ENCODE data around the gene CFAP69.
A peak's percentile ranks its signal among the peaks of the same experiment; 100 is the strongest.

Gene CFAP69, protein sequence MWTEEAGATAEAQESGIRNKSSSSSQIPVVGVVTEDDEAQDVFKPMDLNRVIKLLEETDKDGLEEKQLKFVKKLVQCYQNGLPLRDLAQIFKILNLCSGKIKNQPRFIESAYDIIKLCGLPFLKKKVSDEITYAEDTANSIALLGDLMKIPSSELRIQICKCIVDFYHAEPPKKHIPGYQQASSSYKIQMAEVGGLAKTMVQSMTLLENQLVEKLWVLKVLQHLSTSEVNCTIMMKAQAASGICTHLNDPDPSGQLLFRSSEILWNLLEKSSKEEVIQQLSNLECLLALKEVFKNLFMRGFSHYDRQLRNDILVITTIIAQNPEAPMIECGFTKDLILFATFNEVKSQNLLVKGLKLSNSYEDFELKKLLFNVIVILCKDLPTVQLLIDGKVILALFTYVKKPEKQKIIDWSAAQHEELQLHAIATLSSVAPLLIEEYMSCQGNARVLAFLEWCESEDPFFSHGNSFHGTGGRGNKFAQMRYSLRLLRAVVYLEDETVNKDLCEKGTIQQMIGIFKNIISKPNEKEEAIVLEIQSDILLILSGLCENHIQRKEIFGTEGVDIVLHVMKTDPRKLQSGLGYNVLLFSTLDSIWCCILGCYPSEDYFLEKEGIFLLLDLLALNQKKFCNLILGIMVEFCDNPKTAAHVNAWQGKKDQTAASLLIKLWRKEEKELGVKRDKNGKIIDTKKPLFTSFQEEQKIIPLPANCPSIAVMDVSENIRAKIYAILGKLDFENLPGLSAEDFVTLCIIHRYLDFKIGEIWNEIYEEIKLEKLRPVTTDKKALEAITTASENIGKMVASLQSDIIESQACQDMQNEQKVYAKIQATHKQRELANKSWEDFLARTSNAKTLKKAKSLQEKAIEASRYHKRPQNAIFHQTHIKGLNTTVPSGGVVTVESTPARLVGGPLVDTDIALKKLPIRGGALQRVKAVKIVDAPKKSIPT

DNA sequence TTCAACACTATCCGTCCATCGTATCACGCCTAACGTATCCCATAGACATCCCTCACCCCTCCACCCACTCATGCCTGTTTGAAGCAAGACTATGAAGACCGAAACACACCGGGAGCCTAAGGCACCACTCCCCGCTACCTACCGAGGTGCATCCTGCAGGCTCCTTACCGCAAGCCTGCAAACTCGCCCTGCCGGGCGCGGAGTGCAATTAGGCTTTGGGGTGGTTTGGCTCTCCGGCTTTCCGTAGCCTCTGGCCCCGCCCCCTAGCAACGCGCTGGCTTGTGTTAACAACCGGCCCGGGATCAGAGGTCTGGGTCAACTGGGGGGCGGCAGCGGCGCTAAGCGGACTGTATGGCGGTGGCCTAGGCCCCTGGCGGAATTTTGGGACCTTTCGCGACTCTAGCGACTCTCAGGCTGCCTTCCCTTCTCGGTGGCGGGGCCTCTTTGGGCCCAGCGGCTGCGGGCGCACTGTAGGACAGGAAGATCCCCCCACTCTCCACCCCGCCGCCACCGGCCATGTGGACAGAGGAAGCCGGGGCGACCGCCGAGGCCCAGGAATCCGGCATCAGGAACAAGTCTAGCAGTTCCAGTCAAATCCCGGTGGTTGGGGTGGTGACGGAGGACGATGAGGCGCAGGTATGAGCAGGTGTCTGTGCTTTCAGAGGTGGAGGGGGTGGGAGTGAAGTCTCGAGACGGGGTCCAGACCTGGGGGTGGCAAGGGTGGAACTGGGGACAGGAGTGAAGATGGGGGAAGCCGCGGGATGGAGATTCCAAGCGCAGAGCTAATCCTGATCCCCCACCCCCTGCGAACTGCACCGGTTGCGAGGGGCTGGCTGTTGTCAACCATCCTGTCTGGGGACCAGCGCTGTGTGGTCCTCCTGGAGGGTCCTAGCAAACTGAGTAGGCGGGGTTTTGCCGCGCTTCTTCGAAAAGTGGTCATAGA is at the start of gene CFAP69:
CFAP69 (plus strand) TSS at position 266 of the 943 bp plus-strand sequence; CDS start at position 517, 251 bp downstream.
- peak; percentile 84 for DNase-seq (ENCODE audit: low read depth)

DNA sequence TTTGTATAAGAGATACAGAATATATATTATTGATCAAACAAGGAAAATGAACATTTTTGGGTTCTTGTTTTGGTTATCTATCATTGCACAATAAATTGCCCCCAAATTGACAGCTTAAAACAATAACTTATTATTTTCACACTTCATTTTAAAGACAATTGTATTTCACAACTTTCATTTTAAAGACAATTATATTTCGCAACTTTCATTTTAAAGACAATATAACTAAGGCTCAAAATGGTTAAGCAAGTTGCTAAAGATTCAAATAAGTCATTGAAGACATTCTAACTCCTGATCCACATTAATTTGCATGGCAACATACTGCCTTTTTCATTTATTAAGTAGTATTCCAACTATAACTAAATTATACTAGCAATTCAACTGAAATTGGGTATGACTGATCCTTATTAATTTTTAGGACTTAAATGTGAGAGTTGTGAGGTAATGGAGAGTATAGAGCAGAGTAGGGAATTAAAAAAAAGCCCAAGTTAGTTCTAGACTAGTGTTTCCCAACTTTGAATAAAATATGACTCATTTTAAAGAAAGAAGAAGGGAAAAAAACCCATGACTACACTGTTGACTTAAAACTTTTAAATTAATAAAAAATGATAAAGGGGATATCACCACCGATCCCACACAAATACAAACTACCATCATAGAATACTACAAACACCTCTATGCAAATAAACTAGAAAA is 43.3 kb upstream of the CFAP69 start:
- DNase-seq (ENCODE audit: low read depth) = no peak

DNA sequence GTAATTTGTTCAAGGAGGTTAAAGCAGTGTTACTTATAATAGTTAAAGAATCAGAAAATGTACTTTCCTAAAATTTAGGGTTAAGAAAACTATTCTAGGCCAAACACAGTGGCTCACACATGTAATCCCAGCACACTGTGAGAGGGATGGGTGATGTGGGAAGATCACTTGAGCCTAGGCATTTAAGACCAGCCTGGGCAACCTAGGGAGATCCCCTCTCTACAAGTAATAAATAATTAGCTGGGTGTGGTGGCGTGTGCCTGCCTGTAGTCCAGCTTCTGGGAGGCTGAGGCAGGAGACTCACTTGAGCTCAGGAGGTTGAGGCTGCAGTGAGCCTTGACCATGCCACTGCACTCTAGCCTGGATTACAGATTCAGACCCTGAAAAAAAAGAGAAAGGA is 37.0 kb upstream of the CFAP69 start:
- DNase-seq (ENCODE audit: low read depth) = no peak

DNA sequence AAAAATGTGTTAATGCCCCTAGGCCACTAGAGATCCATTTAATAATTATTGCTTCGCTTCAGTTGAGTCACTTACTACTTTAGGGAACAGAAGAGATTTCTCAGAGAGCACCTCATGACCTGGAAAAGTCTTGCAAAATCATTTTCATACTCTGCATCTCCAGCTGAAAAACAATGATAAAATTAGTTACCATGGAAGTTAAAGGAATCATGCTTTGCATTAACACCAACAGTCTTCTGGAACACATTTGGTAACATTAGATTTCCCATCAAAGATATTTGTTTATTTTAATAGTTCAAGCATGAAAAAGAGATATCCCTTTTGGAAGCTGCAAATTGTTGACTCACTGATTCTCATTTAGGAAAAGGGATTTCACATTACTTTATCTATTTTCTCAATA is 35.2 kb upstream of the CFAP69 start:
- no peak for DNase-seq (ENCODE audit: low read depth)

DNA sequence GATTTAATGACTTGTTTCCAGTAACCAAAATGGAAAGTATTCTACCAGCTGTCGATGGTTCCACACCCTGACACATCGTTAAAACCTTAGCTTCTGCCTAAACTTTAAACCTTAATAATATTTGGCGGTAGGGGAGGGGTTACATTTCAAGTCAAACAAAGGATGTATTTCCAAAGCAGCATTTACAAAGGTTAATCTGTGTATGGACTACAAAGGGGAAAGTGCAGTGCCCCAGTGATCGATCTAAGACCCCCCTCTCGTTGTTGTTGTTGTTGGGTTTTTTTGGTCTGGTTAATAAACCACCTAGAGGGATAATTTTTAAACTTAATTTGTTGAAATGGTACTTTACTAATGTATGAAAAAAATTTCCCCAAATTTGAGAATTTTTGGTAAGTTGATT is 34.5 kb upstream of the CFAP69 start:
- no peak for DNase-seq (ENCODE audit: low read depth)

DNA sequence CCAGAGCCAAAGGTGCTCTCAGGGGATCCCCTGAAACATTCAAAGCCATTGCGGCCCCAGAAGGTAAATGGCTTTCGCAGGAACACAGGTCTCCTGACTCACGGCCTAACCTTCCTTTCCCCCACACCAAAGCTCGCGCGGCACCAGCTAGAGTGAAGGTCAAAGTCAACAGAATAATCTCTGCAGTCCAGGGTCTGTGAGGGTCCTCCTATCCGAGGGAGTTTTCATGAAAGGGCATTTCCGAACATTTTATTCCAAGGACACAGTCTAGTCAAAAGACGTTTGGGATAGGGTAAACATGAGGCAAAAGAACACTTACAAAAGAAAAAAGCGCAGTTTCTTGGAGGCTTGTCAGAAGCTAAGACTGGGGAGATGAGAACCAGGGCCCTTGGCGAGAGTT is 34.0 kb upstream of the CFAP69 start:
- DNase-seq (ENCODE audit: low read depth) = no peak

DNA sequence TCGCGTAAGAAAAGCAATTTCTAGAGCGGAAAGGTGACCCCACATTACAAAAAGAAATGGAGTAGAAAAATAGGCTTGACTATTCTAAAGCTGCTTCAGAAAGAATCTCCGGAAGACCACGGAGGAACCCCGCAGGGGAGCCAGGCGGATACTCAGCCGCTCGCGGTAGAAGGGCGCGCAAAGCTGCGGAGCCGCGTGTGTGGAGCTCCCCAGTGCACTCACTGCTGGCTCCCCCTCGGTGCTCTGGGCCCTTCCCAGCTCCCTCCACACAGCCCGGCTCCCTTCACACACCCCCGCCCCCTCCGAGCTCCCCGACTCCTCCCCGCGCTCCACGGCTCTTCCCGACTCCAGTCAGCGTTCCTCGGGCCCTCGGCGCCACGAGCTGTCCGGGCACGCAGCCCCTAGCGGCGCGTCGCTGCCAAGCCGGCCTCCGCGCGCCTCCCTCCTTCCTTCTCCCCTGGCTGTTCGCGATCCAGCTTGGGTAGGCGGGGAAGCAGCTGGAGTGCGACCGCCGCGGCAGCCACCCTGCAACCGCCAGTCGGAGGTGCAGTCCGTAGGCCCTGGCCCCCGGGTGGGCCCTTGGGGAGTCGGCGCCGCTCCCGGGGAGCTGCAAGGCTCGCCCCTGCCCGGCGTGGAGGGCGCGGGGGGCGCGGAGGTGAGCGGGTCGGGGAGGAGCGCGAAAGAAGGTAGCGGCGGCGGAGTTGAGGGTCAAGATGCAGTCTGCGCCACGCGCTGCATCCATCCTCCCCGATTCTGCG is 33.4 kb upstream of the CFAP69 start, which contains the start of gene STEAP2:
STEAP2 (plus strand) TSS at position 350 of the 758 bp plus-strand sequence. CDS start 13,343 bp downstream, outside the sequence.
- DNase-seq (ENCODE audit: low read depth) = peak; percentile 91

DNA sequence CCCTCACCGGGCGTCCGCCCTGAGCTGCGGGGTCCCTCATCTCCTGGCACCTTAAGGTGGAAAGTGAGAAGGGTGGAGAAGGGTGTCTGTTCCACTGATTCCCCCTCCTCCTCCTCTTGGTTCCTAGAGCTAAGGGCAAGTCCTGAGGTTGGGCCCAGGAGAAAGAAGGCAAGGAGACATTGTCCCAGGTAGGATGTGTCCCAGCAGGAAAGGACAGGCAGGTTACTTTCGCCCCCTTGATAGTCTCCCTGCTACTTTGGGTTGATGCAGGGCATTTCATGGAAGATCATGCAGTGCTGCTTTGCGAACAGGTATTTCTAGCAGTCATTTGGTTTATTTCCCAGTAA is 32.9 kb upstream of the CFAP69 start:
- DNase-seq (ENCODE audit: low read depth) = no peak

DNA sequence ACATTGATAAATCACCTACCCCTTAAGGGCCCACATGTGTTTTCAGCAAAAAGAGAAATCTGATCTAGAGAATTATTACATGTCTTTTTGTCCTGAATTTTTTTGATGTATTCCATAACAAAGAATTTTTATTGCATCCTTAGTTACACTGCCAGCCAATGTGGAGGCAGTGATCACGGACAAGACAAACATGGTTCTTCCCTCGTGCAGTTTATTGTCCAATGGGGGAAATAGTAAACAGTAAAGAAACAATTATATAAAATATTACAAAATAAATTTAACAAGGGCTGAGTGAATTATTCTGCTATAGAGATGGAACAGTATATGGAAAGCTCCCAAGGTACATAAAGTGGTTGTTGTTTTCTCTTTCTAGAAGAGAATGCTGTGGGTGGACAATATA is 31.5 kb upstream of the CFAP69 start:
- DNase-seq (ENCODE audit: low read depth) = no peak

DNA sequence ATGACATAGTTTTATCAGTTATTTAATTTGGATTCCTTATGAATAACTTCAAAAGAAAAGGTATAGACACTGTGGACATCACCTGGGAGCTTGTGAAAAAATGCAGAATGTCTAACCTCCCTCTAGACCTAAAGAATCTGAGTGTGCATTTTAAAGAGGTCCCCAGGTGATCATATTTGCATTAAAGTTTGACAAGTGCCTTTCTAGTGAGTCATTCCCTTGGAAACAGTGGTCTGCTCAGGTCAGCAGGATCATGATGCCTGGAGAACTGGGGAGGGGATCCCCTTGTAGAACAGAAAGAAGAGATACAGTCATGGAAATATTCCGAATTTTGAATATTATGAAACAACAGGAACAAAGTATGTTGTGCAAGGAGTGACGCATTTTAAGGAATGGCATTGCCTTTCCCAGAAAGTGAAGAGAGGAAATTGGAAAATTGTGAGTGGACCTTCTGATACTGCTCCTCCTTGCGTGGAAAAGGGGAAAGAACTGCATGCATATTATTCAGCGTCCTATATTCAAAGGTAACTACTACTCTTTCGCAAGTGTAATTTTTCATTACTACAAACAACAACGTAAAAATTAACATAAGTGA is 28.8 kb upstream of the CFAP69 start:
- DNase-seq (ENCODE audit: low read depth) = no peak

DNA sequence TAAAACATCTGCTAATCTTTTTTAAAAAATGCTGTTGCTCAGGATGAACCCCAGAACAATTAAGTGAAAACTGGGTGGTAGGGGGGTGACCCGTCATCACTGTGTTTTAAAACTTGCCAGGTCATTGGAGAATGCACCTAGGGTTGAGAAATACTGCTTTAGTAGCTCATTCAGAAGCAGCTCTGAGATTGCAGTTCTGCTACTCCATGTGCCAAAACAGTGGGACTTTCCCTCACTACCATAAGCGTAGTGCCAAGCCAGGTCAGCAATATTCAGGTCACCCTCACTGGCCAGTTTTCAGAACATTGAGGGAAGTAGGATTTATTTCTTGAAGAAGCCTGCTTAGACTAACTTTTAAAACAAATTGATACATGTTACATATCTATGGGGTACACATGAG is 28.2 kb upstream of the CFAP69 start:
- no peak for DNase-seq (ENCODE audit: low read depth)

DNA sequence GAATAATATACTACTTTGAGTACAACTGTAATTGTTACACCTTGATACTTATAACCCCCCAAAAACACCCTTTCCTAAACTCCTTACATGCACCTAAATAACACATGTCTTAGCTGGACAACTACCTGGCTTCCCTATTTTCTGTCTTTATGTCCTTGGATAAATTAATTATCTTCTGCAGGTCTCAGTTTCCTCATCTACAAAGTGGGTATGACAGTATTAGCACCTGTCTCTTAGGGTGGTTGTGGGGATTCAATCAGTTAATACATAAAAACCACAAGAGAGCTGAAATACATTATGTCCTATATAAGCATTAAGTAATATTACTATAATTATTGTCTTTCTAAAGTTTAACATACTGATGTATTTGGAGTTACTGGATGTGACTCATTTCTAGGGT is 22.6 kb upstream of the CFAP69 start:
- no peak for DNase-seq (ENCODE audit: low read depth)

DNA sequence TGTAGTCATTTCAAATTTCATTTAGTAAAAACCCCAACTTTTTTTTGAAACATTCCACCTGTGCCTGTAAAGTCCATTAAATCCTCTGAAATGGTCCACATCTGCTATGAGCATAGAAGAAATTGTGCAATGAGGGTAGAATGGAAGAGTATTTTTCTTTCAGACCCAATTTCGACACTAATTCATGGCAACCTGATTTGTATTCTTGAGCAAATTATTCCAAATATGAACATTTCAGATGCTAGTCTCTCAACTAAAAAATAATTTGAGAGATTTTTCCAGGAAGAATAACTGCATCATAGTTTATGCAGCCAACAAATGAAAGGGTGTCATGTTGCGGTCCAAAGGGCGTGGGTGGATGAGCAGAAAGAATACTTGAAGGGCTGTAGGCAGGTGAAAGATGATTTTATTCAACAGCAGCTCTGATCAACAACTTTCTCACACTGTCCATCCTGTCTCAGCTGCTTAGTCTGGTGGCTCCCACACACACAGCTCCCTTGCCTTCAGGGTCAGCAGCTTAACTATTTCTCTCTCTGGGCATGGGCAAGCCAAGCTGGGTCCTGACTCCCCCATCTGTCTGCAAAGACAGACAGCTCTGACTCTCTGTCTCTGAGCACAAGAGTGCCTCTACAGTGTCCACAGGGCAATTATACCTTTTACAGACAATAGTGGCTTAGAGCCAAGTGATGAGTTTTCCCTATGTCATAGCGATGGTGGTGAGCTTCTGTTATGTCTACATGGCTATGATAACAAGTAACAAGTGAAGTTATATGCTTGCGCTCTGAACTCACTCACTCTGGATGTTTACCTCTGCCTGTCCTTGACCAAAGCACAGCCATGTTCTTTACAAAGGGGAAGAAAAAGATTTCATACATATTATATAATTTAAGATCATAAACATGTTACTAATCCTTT is 21.9 kb upstream of the CFAP69 start:
- peak; percentile 22 for DNase-seq (ENCODE audit: low read depth)

DNA sequence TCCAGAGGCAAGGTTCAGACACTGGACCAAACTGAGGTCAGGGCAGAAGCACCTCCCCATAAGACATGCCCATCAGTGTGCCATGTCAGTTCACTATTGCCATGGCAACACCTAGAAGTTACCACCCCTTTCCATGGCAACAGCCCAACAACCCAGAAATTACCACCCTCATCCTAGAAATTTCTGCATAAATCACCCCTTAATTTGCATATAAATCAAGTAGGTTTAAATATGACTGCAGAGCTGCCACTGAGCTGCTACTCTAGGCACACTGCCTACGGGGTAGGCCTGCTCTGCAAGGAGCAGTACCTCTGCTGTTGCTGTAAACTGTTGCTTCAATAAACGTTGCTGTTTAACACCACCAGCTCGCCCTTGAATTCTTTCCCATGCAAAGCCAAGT is 20.8 kb upstream of the CFAP69 start:
- no peak for DNase-seq (ENCODE audit: low read depth)

DNA sequence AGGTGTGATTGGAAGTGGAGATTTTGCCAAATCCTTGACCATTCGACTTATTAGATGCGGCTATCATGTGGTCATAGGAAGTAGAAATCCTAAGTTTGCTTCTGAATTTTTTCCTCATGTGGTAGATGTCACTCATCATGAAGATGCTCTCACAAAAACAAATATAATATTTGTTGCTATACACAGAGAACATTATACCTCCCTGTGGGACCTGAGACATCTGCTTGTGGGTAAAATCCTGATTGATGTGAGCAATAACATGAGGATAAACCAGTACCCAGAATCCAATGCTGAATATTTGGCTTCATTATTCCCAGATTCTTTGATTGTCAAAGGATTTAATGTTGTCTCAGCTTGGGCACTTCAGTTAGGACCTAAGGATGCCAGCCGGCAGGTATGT is 19.8 kb upstream of the CFAP69 start:
- DNase-seq (ENCODE audit: low read depth) = no peak

DNA sequence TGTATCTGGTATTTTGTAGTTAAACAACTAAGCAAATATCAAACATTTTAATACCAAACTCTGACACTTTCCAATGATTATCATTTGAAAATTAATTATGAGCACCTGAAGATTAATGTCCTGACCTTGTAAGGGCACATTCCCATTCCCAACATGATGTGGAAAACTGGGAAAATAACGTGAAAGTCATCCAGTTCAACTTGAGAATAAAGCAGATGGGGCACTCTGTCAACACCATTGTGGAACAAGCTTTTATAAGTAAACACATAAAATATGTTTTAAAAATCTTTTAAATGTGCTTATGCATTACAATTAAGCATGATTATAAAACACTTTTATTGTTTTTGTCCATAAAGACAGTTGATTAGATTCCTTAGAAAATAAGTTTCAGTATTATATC is 19.4 kb upstream of the CFAP69 start:
- no peak for DNase-seq (ENCODE audit: low read depth)

DNA sequence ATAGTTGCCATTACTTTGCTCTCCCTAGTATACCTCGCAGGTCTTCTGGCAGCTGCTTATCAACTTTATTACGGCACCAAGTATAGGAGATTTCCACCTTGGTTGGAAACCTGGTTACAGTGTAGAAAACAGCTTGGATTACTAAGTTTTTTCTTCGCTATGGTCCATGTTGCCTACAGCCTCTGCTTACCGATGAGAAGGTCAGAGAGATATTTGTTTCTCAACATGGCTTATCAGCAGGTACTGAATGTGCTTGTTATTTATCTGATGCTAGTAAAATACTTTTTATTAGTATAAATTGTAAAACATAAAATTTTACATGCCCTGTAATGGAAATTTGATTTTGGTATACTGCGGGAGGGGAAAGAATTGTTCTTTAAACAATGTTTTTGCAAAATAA is 17.7 kb upstream of the CFAP69 start:
- no peak for DNase-seq (ENCODE audit: low read depth)

DNA sequence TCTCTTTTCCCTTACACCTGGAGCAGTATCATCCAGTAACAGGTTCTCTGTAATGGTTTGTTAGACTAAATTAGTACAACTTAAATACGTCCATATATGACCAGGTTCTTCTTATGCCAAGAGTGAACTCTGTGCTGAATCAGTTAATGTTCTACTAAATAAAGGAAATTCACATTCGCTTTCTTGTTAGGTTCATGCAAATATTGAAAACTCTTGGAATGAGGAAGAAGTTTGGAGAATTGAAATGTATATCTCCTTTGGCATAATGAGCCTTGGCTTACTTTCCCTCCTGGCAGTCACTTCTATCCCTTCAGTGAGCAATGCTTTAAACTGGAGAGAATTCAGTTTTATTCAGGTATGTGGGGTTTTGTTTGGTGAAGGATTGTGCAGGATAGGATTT is 15.3 kb upstream of the CFAP69 start:
- no peak for DNase-seq (ENCODE audit: low read depth)

DNA sequence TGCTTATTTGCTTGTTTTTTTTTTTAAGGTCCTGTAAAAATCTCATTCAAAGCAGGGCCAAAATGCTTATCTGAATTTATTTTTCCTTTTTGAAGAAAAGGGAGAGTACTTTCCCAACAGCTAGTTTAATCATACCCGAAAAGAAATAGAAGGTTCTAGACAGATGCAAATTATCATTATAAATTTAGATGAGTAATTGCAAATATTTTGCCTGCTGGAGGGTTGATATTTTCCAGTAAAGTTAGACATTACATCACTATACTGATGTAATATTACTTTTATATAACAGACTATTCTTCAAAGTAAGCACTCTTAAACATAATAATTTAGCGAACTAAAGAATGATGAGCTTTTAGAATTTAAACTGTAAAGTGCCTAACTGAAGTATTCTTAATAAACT is 14.1 kb upstream of the CFAP69 start:
- DNase-seq (ENCODE audit: low read depth) = no peak
